IMR-90 (cell line): ENCODE measurements around the gene POR. TPM values are rescaled to one million over a fixed set of nuclear protein-coding genes. Genes with fewer than 3 reads are reported as not detected.
"Not testable (repeated sequence)": the region's sequence is repeated elsewhere in the genome, so short reads cannot be mapped to it uniquely, and the experiment has no call there.

Experiments
- ATAC-seq: fragments of 200-7000 bp; cut with Tn5 transposase; 2 replicates; pipeline ENCODE4 v1.9.1; 2020; ENCODE audit warnings: low read depth, mild to moderate bottlenecking, moderate library complexity
- BruUV-seq: library from RNA; stranded (reverse); fragments of 400-500 nt; replicated peaks from 2 replicates; lab custom pipeline; 2021; lab: Mats Ljungman, UMichigan
- CTCF ChIA-PET: fragments of 300-600 bp; formaldehyde crosslinking; extraction: SDS; loops from one replicate; lab custom pipeline; 2021; ENCODE audit warnings: antibody characterized with exemption; lab: Yijun Ruan, JAX
- POLR2A ChIA-PET: fragments of 300-600 bp; sonication (Branson Sonifier 250); formaldehyde crosslinking; loops from one replicate; lab custom pipeline; 2022; ENCODE audit warnings: antibody characterized with exemption; ENCODE audit not compliant: unreplicated experiment; lab: Charles Lee
- DNase-seq: peaks from one replicate; pipeline ENCODE4 v3.0.0; 2013
- H2AFZ ChIP-seq: replicated peaks from 2 replicates; pipeline ENCODE3; 2013; ENCODE audit warnings: low read length, mild to moderate bottlenecking; ENCODE audit not compliant: poor library complexity
- H2AK5ac ChIP-seq: 2 replicates; pipeline ENCODE4 v1.6.1; 2013; ENCODE audit warnings: low read depth, low read length, inconsistent platforms
- H2AK9ac ChIP-seq: replicated peaks from 2 replicates; pipeline ENCODE3; 2013; ENCODE audit warnings: mild to moderate bottlenecking, low read depth, low read length, moderate library complexity; ENCODE audit not compliant: poor library complexity
- H2BK120ac ChIP-seq: 2 replicates; pipeline ENCODE4 v1.6.1; 2013; ENCODE audit warnings: low read depth, low read length, inconsistent platforms
- H2BK15ac ChIP-seq: 3 replicates; pipeline ENCODE4 v1.6.1; 2013; ENCODE audit warnings: low read depth, low read length, inconsistent platforms
- H2BK20ac ChIP-seq: 2 replicates; pipeline ENCODE4 v1.6.1; 2013; ENCODE audit warnings: low read depth, mild to moderate bottlenecking, inconsistent platforms, low read length, moderate library complexity
- H2BK5ac ChIP-seq: 2 replicates; pipeline ENCODE4 v1.6.1; 2013; ENCODE audit warnings: mild to moderate bottlenecking, low read depth, low read length, inconsistent platforms; ENCODE audit not compliant: poor library complexity, severe bottlenecking
- H3K14ac ChIP-seq: replicated peaks from 2 replicates; pipeline ENCODE4 v1.6.1; 2013; ENCODE audit warnings: low read depth, low read length, inconsistent platforms
- H3K18ac ChIP-seq: 2 replicates; pipeline ENCODE4 v1.6.1; 2013; ENCODE audit warnings: low read depth, low read length, control low read depth
- H3K23ac ChIP-seq: 2 replicates; pipeline ENCODE4 v1.6.1; 2013; ENCODE audit warnings: low read depth, low read length, inconsistent platforms
- H3K27ac ChIP-seq: 2 replicates; pipeline ENCODE4 v1.5.1; 2013; ENCODE audit warnings: mild to moderate bottlenecking, control low read depth, low read length; ENCODE audit not compliant: insufficient read depth
- H3K27me3 ChIP-seq: 2 replicates; pipeline ENCODE4 v1.6.1; 2013; ENCODE audit warnings: low read length; ENCODE audit not compliant: control insufficient read depth, insufficient read depth
- H3K36me3 ChIP-seq: 2 replicates; pipeline ENCODE4 v1.6.1; 2013; ENCODE audit warnings: low read length, mixed read lengths; ENCODE audit not compliant: control insufficient read depth, insufficient read depth
- H3K4ac ChIP-seq: 2 replicates; pipeline ENCODE4 v1.6.1; 2013; ENCODE audit warnings: low read depth, low read length, inconsistent platforms
- H3K4me1 ChIP-seq: 2 replicates; pipeline ENCODE4 v1.6.1; 2013; ENCODE audit warnings: low read length, mixed read lengths; ENCODE audit not compliant: control insufficient read depth, insufficient read depth
- H3K4me2 ChIP-seq: 2 replicates; pipeline ENCODE4 v1.6.1; 2013; ENCODE audit warnings: low read depth, mild to moderate bottlenecking, control low read depth, low read length, moderate library complexity
- H3K4me3 ChIP-seq: 2 replicates; pipeline ENCODE4 v1.5.1; 2013; ENCODE audit warnings: low read depth, mild to moderate bottlenecking, control low read depth, low read length, moderate library complexity; ENCODE audit not compliant: insufficient read depth
- H3K56ac ChIP-seq: 2 replicates; pipeline ENCODE4 v1.6.1; 2013; ENCODE audit warnings: low read length, inconsistent platforms; ENCODE audit not compliant: insufficient read depth; ENCODE audit errors: extremely low read depth
- H3K79me1 ChIP-seq, 2 experiments: 2 replicates each; pipeline ENCODE4 v1.6.1; 2013; ENCODE audit warnings: low read length in 2 of 2, inconsistent platforms in 1 of 2, low read depth in 1 of 2
- H3K9ac ChIP-seq: 2 replicates; pipeline ENCODE4 v1.6.1; 2013; ENCODE audit warnings: low read depth, low read length, control low read depth
- H3K9me1 ChIP-seq: 2 replicates; pipeline ENCODE4 v1.6.1; 2013; ENCODE audit warnings: low read length, inconsistent platforms; ENCODE audit not compliant: insufficient read depth
- H3K9me3 ChIP-seq: 2 replicates; pipeline ENCODE4 v1.6.1; 2013; ENCODE audit warnings: low read length; ENCODE audit not compliant: control insufficient read depth, insufficient read depth
- H4K20me1 ChIP-seq: 2 replicates; pipeline ENCODE4 v1.6.1; 2013; ENCODE audit warnings: low read length, inconsistent platforms; ENCODE audit not compliant: insufficient read depth
- H4K5ac ChIP-seq: 2 replicates; pipeline ENCODE4 v1.6.1; 2013; ENCODE audit warnings: mild to moderate bottlenecking, low read depth, low read length, control low read depth
- H4K8ac ChIP-seq, 2 experiments: 2 replicates each; pipeline ENCODE4 v1.6.1; 2013; ENCODE audit warnings: low read depth in 2 of 2, low read length in 2 of 2, control low read depth in 1 of 2, inconsistent platforms in 1 of 2
- H4K91ac ChIP-seq: 2 replicates; pipeline ENCODE4 v1.6.1; 2013; ENCODE audit warnings: low read depth, low read length, inconsistent platforms; ENCODE audit not compliant: insufficient read depth
- WGBS, 2 experiments: methylation state at CpG; one replicate each; pipeline versions ENCODE4 v1.1.5 to v1.1.7; 2013; ENCODE audit warnings: missing lambda C conversion rate in 2 of 2; ENCODE audit not compliant: insufficient read length in 1 of 2; ENCODE audit errors: extremely low coverage in 2 of 2; 5-methylcytosine and 5-hydroxymethylcytosine counted together
- dilution Hi-C: fragments of 300-500 bp; cut with HindIII; formaldehyde crosslinking; loops from one replicate; pipeline ENCODE4 v1.14.3; 2018; ENCODE audit warnings: low sequenced_read_pairs; ENCODE audit not compliant: unreplicated experiment
- in situ Hi-C: fragments of 300-500 bp; cut with MboI; formaldehyde crosslinking; loops from 3 replicates; pipeline ENCODE4 v1.14.3; 2019; ENCODE audit warnings: low sequenced_read_pairs, inconsistent platforms, mixed read lengths
- intact Hi-C: fragments of 100-400 bp; cut with micrococcal nuclease; formaldehyde crosslinking; loops from 2 replicates; pipeline ENCODE4 v1.10.0; 2022
- polyA plus RNA-seq, 3 experiments: library from polyadenylated mRNA; depleted of rRNA; stranded (reverse); fragments of >200 nt; gene quantifications; 2 replicates each; pipeline ENCODE4 v1.2.3, GENCODE V29; 2012; ENCODE audit warnings: low replicate concordance in 1 of 3
- total RNA-seq: library from RNA; depleted of rRNA; stranded (reverse); fragments of >200 nt; gene quantifications from 2 replicates; pipeline ENCODE4 v1.2.3, GENCODE V29; 2012

POR gene
- total and polyA plus RNA-seq, 2 of the 4 experiments (the other 2 are of a cell fraction) = 25.5 to 42.2 TPM

GRCh38 chr7:75907668-75908039 is 7.3 kb upstream of the POR start:
- H4K8ac ChIP-seq, H3K23ac ChIP-seq, H3K4ac ChIP-seq, H3K9me3 ChIP-seq, H3K9ac ChIP-seq, H2BK15ac ChIP-seq, H3K27me3 ChIP-seq, H2AK5ac ChIP-seq, dilution Hi-C loops, CTCF ChIA-PET, BruUV-seq, H2AFZ ChIP-seq, H2AK9ac ChIP-seq, DNase-seq, H3K4me1 ChIP-seq, H4K5ac ChIP-seq, H2BK5ac ChIP-seq, H4K20me1 ChIP-seq, H3K9me1 ChIP-seq, H2BK120ac ChIP-seq, H3K79me1 ChIP-seq, H2BK20ac ChIP-seq, H3K36me3 ChIP-seq, H3K18ac ChIP-seq, intact Hi-C loops, in situ Hi-C loops, H3K56ac ChIP-seq, H4K91ac ChIP-seq, ATAC-seq, H3K4me2 ChIP-seq, H3K14ac ChIP-seq, H3K4me3 ChIP-seq, H3K27ac ChIP-seq: not testable (repeated sequence)
- WGBS, 2 experiments = 100% methylated on average over 1 of the region's 9 CpGs; no CpG with 5 or more reads in 1 of the 2 experiments
- POLR2A ChIA-PET = interaction anchor here (0.6 kb wide), 1 partner anchor 8 kb away, joined by 3 read pairs; no protein-coding TSS in a partner anchor
